Right ventricle myocardium inferior (tissue), 1 donor: Measurements from ENCODE around the gene EVX2. TPM values are rescaled to one million over a fixed set of nuclear protein-coding genes. Genes with fewer than 3 reads are reported as not detected.

ENCODE experiments used
- ATAC-seq: fragments of 200-7000 bp; cut with Tn5 transposase; one replicate; pipeline ENCODE4 v1.9.1; 2020; ENCODE audit warnings: mild to moderate bottlenecking, moderate library complexity
- DNase-seq: peaks from one replicate; pipeline ENCODE4 v3.0.0; 2021; ENCODE audit errors: missing footprints
- intact Hi-C: fragments of 100-400 bp; cut with DNase I; formaldehyde crosslinking; loops from one replicate; pipeline ENCODE4 v1.11.0; 2022
- total RNA-seq: library from RNA; stranded (reverse); fragmentation: NEBNext Ultra II Directional; extraction: Animal tissue kit (Norgen Biotek cat#: 25700); gene quantifications from one replicate; pipeline ENCODE4 v1.2.1, GENCODE V29; 2021
- donor health status: DM: no; HTN: yes; CAD: no; lungs with severe emphysema.

Gene EVX2
- total RNA-seq, 1 donor from 2014 or later = not detected

GRCh38 chr2:176088937-176089842, 5.4 kb upstream of the EVX2 start:
- intact Hi-C loops = loop anchor here (5.0 kb wide), 1 partner anchor 672 kb away; no protein-coding TSS in a partner anchor
- DNase-seq (no peak), ATAC-seq (no peak)

GRCh38 chr2:176088048-176088936, 4.5 kb upstream of the EVX2 start:
- no peak for DNase-seq
- intact Hi-C loops = loop anchor here (5.0 kb wide), 1 partner anchor 671 kb away; no protein-coding TSS in a partner anchor
- ATAC-seq = peak; percentile 80

- ATAC-seq (no peak), DNase-seq (no peak)
- intact Hi-C loops = loop anchor here (2.0 to 5.0 kb wide), 2 partner anchors 397 to 670 kb away; no protein-coding TSS in a partner anchor
These were observed 3.7 kb upstream of the EVX2 start for GRCh38 chr2:176087330-176088047.

GRCh38 chr2:176085861-176086771, 2.4 kb upstream of the EVX2 start:
- intact Hi-C loops = loop anchor here (2.0 to 5.0 kb wide), 2 partner anchors 395 to 669 kb away; no protein-coding TSS in a partner anchor
- DNase-seq = no peak
- peak; percentile 21 for ATAC-seq

- no peak for ATAC-seq
- intact Hi-C loops = loop anchor here (5.0 kb wide), 1 partner anchor 668 kb away; no protein-coding TSS in a partner anchor
- DNase-seq = no peak
These were observed 1.5 kb upstream of the EVX2 start for GRCh38 chr2:176085120-176085788.

- DNase-seq (no peak), ATAC-seq (no peak)
- intact Hi-C loops = loop anchor here (5.0 kb wide), 3 partner anchors 82 to 667 kb away; partner anchors contain the start of gene LNPK
These were observed 903 bp upstream of the EVX2 start for GRCh38 chr2:176084611-176085119.

GRCh38 chr2:176082824-176083751, 674 bp downstream of the EVX2 start:
- DNase-seq = no peak
- ATAC-seq = no peak
- intact Hi-C loops = loop anchor here (5.0 kb wide), 2 partner anchors 81 to 151 kb away; partner anchors contain the start of gene LNPK

GRCh38 chr2:176082525-176082823, 1.3 kb downstream of the EVX2 start:
- DNase-seq = no peak
- intact Hi-C loops = loop anchor here (5.0 kb wide), 2 partner anchors 80 to 150 kb away; partner anchors contain the start of gene LNPK
- no peak for ATAC-seq

- ATAC-seq = no peak
- intact Hi-C loops = loop anchor here (5.0 kb wide), 2 partner anchors 80 to 150 kb away; partner anchors contain the start of gene LNPK
- no peak for DNase-seq
These were observed 1.8 kb downstream of the EVX2 start for GRCh38 chr2:176081837-176082524.

- ATAC-seq = no peak
- DNase-seq = no peak
- intact Hi-C loops = loop anchor here (5.0 kb wide), 2 partner anchors 79 to 149 kb away; partner anchors contain the start of gene LNPK
These were observed 2.4 kb downstream of the EVX2 start for GRCh38 chr2:176081376-176081836.

- ATAC-seq (no peak), DNase-seq (no peak)
- intact Hi-C loops = loop anchor here (5.0 kb wide), 2 partner anchors 78 to 148 kb away; partner anchors contain the start of gene LNPK
These were observed 3.0 kb downstream of the EVX2 start for GRCh38 chr2:176080540-176081375.

GRCh38 chr2:176079831-176080539, 3.8 kb downstream of the EVX2 start:
- DNase-seq (peak; percentile 73), ATAC-seq (peak; percentile 37)
- intact Hi-C loops = loop anchor here (5.0 kb wide), 2 partner anchors 78 to 148 kb away; partner anchors contain the start of gene LNPK

- intact Hi-C loops = no loop called here
- ATAC-seq = no peak
These were observed 4.4 kb downstream of the EVX2 start for GRCh38 chr2:176079285-176079830.

More at GRCh38 chr2:176079285-176079830, 4.4 kb downstream of the EVX2 start:
- no peak for DNase-seq
